LNCAP (cell line): Measurements from ENCODE around the gene NRROS.

ENCODE experiments used
- TF ChIP-seq, protein P1 (sequence below): fragments of 450-650 bp; IDR thresholded peaks from 2 replicates; pipeline ENCODE4 v1.5.1; 2017; ENCODE audit warnings: mild to moderate bottlenecking

Gene NRROS

DNA sequence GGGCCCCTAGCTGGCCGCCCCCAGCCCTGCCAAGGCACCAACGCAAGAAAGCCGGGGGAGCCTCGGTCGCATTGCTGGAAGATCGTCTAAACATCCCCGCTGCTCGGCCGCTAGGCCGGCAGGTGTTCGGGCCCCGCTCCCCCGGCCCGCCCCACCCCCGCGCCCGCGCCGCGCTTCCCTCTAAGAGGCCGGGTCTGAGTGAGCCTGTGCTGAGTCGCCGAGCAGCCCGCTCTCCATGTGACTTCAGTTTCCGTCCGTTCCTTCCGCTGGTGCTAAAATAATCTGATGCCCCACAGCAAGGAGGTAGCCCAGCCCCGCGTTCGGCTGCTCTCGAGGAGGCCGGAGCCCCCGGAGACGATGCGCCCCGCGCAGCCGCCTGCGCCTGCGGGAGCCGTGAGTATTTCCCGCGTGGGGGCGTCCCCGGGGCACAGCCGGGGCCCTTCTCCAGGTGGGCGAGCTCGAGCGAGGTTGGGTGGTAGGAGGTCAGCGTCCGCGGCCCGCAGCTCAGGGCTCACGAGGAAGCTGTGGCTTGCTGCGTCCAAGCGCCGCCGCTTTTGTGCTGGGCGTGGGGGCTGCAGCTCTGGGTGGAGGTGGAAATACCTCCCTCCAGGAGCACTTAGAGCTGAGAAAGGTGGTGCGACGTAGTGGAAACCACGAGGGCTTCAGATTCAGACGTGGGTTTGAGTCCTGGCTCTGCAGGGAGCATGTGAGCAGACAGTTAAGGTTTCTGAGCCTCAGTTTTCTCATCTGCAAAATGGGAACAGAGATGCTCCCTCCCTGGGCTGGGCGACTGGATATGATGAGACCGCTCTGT is at the start of gene NRROS:
NRROS (plus strand) TSS at position 212 of the 814 bp plus-strand sequence. CDS start 14,846 bp downstream, outside the sequence.
- TF ChIP-seq, protein P1, sequence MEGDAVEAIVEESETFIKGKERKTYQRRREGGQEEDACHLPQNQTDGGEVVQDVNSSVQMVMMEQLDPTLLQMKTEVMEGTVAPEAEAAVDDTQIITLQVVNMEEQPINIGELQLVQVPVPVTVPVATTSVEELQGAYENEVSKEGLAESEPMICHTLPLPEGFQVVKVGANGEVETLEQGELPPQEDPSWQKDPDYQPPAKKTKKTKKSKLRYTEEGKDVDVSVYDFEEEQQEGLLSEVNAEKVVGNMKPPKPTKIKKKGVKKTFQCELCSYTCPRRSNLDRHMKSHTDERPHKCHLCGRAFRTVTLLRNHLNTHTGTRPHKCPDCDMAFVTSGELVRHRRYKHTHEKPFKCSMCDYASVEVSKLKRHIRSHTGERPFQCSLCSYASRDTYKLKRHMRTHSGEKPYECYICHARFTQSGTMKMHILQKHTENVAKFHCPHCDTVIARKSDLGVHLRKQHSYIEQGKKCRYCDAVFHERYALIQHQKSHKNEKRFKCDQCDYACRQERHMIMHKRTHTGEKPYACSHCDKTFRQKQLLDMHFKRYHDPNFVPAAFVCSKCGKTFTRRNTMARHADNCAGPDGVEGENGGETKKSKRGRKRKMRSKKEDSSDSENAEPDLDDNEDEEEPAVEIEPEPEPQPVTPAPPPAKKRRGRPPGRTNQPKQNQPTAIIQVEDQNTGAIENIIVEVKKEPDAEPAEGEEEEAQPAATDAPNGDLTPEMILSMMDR = no peak

DNA sequence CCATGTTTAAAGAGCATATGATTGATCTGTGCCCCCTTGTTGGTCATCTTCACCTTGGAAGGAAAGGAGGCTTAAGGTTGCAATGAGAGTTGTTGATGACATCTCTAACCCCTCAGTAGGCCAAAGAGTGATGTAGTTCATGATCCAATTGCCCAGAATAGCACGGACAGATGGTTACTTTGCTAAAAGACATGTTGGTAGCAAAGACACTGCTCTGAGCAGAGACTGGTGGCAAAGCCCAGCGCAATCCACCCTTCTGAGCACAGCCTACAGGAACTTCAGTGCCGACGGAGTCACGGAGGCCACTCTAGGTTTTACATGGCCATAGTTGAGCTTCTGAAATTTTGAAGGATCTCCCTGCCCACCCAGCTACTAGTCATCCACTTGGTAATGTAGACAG is 49.2 kb upstream of the NRROS start:
- TF ChIP-seq, protein P1 = no peak

DNA sequence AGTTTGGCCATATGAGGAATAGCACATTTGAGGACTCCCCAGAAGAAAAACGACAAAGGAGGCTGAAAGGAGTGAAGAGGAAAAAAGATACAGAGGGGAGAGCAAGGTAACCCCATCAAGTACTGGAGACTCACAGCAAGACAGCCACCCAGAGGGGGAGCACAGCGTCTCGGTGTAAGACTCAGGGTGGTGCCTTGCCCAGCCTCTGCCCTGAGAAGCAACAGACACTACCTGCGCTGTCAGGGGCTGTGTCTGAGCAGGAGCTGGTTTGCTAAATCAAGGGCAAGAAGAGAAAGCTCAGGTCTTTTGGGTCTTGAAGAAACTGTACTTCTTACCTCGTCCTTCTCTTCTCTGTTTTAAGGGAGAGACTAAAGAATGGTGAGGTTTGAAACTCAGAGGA is 43.1 kb upstream of the NRROS start:
- TF ChIP-seq, protein P1 = no peak

DNA sequence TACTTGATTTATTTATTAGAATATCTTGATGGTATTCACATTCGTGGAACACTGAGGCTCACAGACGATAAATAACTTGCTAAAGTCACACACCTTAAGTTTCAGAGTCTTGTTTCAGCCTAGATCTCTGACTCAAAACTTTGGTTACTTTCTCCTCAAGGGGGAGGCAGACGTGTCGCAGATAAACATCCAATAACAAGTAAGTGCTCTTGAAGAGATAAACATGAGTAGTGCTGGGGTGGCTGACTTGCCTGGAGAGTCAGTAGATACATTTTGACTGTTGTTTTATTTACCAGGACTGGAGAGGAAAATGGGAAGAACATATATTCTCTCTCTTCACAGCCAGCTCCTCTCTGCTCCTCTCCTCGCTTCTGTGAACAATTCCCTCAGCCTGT is 39.8 kb upstream of the NRROS start:
- TF ChIP-seq, protein P1 = no peak

DNA sequence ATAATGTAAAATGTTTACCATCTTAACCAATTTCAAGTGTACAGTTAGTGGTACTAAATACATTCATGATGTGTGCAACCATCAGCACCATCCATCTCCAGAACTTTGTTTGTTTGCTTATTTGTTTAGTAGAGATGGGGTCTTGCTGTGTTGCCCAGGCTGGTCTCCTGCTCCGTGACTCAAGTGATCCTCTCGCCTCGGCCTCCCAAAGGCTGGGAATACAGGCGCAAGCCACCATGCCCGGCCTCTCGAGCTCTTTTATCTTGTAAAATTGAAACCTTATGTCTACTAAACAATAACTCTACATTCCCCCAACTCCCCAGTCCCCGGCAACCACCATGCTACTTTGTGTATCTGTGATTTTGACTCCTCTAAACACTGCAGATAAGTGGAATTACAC is 39.1 kb upstream of the NRROS start:
- TF ChIP-seq, protein P1 = no peak

DNA sequence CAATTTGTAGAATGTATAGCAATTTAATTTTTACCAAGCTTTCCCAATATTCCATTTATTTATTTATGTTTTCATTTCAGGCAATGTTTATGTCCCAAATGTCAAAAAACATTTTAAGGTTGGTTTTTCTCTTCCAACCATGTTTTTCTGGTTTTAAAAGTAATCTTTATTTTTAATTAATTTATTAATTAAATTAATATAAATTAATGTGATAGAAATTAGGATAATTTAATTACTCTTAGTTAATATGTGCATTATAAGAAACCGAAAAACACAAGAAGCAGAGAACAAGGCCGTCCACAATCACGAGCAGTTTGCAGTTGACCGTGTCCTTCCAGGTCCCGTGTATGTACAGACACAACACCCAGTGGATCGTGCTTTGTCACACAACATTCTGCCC is 36.8 kb upstream of the NRROS start:
- TF ChIP-seq, protein P1 = no peak

DNA sequence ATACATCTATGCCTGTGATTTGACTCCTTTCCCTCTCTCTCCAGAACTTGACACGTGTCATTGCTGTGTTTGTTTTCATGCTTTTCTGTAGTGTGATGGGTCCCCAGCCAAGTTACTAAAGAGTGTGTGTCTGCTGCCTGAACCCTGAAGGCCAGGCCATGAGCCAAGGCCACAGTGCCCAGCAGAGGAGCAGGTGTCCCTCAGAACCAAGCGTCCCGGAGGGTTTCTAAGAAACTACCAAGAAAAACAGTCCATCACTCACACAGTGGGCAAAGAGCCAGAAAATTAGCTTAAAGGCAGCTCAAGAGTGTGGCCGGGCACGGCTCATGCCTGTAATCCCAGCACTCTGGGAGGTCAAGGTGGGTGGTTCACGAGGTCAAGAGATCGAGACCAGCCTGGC is 35.8 kb upstream of the NRROS start:
- TF ChIP-seq, protein P1 = no peak
